Stomach (tissue), 4 donors: ENCODE results near the gene ELF1.

ENCODE experiments used
- POLR2AphosphoS5 ChIP-seq, 3 donors: sonication (generic); formaldehyde crosslinking; IDR thresholded peaks; one replicate each; pipeline ENCODE4 v1.6.1; 2016; ENCODE audit warnings: antibody characterized with exemption in 3 of 3
- TF ChIP-seq, protein P1 (sequence below), 7 experiments: fragments of 450-650 bp in 4 of 7; fragments of 200-600 bp in 3 of 7; sonication (generic) in 3 of 7; IDR thresholded peaks; one replicate each; pipeline ENCODE4 v1.5.1; 2016 to 2019; ENCODE audit warnings: antibody characterized with exemption in 7 of 7, control low read depth in 2 of 7, mild to moderate bottlenecking in 1 of 7

DNA sequence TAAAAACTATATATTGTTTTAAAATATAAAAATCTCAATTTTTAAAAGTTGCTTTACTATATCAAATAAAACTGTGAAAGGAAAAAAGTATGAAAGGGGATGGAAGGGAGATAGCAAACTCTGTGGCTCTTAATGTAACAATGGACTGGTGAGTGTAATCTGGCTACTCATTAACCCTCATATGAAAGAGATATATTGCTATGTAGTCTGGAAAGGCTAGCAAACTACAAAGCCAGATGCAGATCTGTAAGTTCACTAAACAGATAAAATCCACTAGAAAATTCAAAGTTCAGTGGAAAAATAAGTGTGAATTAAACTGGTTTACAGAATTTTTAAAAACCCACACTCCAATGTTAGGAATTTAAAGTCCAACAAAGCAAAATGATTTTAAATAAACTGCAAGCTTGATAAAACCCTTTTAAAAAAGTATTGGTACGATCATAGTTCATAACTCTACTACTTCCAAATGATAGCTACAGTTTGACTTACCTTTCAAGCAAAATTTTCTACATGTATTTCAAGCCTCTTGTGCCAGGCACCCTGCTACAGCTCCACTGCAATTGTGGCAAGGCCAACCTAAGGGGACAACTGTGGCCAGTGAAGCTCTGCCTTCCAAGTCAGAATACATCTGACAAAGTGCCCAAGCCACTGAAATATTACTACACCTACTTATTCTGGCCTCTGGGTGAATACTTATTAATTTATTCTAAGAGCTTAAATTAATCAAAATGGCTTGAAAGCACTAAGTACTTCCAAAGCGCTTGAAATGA is 647 bp upstream of the ELF1 start:
- TF ChIP-seq, protein P1, sequence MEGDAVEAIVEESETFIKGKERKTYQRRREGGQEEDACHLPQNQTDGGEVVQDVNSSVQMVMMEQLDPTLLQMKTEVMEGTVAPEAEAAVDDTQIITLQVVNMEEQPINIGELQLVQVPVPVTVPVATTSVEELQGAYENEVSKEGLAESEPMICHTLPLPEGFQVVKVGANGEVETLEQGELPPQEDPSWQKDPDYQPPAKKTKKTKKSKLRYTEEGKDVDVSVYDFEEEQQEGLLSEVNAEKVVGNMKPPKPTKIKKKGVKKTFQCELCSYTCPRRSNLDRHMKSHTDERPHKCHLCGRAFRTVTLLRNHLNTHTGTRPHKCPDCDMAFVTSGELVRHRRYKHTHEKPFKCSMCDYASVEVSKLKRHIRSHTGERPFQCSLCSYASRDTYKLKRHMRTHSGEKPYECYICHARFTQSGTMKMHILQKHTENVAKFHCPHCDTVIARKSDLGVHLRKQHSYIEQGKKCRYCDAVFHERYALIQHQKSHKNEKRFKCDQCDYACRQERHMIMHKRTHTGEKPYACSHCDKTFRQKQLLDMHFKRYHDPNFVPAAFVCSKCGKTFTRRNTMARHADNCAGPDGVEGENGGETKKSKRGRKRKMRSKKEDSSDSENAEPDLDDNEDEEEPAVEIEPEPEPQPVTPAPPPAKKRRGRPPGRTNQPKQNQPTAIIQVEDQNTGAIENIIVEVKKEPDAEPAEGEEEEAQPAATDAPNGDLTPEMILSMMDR (IDR thresholded peaks at IDR 0.05): no peak
- TF ChIP-seq POLR2AphosphoS5 (IDR thresholded peaks at IDR 0.05): no peak
